IPS-NIHi7 (cell line): ENCODE results near the gene GIPC2.
"Not testable (repeated sequence)": the region's sequence is repeated elsewhere in the genome, so short reads cannot be mapped to it uniquely, and the experiment has no call there.

ENCODE experiments used
- DNase-seq: peaks from one replicate; pipeline ENCODE4 v3.0.0; 2012; ENCODE audit warnings: mixed read lengths; ENCODE audit errors: extremely low spot score

Gene GIPC2

GRCh38 chr1:78045926-78046778 lies at the start of gene GIPC2:
Gene GIPC2, plus strand, starts transcription at chr1:78045966. Its CDS starts 129 bp downstream, at chr1:78046095.
- DNase-seq = peak; percentile 64

GRCh38 chr1:77996734-77997133 lies 49.0 kb upstream of the GIPC2 start:
- no peak for DNase-seq

- not testable (repeated sequence) for DNase-seq
These were observed 45.2 kb upstream of the GIPC2 start for GRCh38 chr1:78000536-78000935.

- DNase-seq = no peak
These were observed 42.6 kb upstream of the GIPC2 start for GRCh38 chr1:78003070-78003746.

GRCh38 chr1:78003882-78004718 lies 41.7 kb upstream of the GIPC2 start:
- peak; percentile 60 for DNase-seq

- DNase-seq = peak; percentile 47
These were observed 40.9 kb upstream of the GIPC2 start, which contains the start of gene DNAJB4 for GRCh38 chr1:78004719-78005447. Gene DNAJB4, plus strand, starts transcription at chr1:78004939. Its CDS starts 172 bp downstream, at chr1:78005111.

GRCh38 chr1:78005448-78005722 lies 40.4 kb upstream of the GIPC2 start:
- no peak for DNase-seq

- DNase-seq = no peak
These were observed 40.0 kb upstream of the GIPC2 start for GRCh38 chr1:78005755-78006154.

GRCh38 chr1:78006521-78006920 lies 39.2 kb upstream of the GIPC2 start:
- DNase-seq = no peak

- DNase-seq = no peak
These were observed 38.0 kb upstream of the GIPC2 start for GRCh38 chr1:78007677-78008341.

- DNase-seq = no peak
These were observed 36.5 kb upstream of the GIPC2 start for GRCh38 chr1:78009276-78009675.

GRCh38 chr1:78009836-78010235 lies 35.9 kb upstream of the GIPC2 start:
- no peak for DNase-seq

GRCh38 chr1:78011050-78011449 lies 34.7 kb upstream of the GIPC2 start:
- no peak for DNase-seq

- no peak for DNase-seq
These were observed 30.6 kb upstream of the GIPC2 start for GRCh38 chr1:78015148-78015547.

GRCh38 chr1:78019024-78019423 lies 26.7 kb upstream of the GIPC2 start:
- no peak for DNase-seq

- DNase-seq = not testable (repeated sequence)
These were observed 24.6 kb upstream of the GIPC2 start for GRCh38 chr1:78021134-78021533.

- no peak for DNase-seq
These were observed 16.0 kb upstream of the GIPC2 start for GRCh38 chr1:78029793-78030192.

GRCh38 chr1:78032996-78033796 lies 12.6 kb upstream of the GIPC2 start:
- DNase-seq = no peak

GRCh38 chr1:78033797-78034172 lies 12.0 kb upstream of the GIPC2 start:
- no peak for DNase-seq

- no peak for DNase-seq
These were observed 10.6 kb upstream of the GIPC2 start for GRCh38 chr1:78035121-78035520.
